RPMI8226 (cell line): ENCODE data around the gene LRGUK.

ENCODE experiments used
- DNase-seq: peaks from one replicate; pipeline ENCODE4 v3.0.0-alpha.2; 2015

The LRGUK gene

DNA sequence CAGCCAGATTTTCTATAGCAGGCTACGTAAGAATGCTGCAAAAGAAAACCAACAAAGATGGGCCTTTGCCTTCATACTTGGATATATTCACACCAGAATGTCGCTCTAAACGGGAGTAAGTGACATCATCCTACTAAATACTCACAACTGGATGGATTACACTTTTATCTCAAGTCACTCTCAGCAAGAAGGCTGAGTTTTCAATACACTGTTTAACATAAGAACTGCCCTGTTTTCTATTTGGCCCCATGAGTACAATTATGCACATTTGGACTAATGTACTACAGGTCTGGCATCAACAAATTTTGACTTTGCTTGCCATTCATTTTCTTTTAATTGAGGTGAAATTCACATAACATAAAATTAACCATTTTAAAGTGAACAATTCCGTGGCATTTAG is 181.4 kb downstream of the LRGUK start:
- no peak for DNase-seq

DNA sequence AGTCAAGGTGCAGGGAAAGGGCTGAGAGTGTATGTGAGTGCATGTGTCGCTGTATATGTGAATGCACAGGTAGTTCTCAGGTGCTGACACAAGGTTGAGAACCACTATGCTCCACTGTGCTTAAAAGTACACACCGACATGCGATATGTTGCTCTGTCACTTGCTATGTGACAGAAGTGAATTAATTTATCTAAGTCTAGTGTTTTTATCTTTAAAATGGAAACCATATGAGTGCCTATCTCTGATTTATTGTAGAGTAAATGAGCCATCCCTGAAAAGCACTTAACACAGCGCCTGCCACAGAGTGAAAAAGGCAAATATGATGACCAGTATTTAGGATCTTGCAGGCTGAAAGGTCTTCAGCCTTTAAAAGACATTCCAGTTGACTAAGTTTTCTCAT is 184.7 kb downstream of the LRGUK start:
- DNase-seq: no peak

DNA sequence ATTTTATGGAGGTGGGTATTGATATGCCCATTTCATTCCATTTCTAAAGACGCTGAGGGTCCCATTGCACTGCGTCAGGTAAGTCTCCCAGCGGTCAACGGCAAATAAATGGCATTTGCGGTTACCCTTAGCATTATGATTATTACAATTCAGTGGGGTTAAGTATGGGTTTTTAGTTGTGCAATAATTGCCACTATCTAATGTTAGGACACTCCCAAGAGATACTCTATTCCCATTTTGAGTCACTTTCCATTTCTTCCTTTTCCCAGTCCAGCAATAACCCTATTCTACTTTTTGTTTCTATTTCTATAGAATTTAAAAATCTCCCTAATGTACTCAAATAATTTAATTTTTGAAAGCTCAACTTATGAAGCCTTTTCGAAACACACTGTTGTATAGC is 185.6 kb downstream of the LRGUK start:
- DNase-seq: no peak

DNA sequence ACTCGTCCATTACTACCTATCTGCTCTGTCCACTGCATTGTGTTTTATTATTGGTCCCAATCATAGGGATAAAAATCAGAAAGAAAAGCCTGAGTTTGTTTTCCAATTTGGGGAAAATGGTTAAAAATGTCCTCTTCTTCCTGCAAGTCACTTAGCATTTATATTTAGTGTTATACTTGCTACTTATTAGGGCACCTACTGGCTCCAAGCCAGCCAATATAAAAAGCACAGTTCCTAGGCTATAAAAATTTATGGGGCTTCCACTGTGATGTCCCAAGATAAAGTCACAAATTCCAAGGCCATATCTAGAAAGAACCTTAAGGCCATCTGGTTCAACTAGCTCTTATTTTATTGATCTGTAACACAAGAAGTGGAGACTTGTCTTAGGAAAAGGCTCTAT is 186.4 kb downstream of the LRGUK start:
- no peak for DNase-seq
